Measurements from ENCODE around the gene ZFPM1. TPM values are rescaled to one million over a fixed set of nuclear protein-coding genes. Genes with fewer than 3 reads are reported as not detected.

The ZFPM1 gene
- polyA plus RNA-seq, 1 of the 3 experiments (the other 2 are of a cell fraction), result 1.2 TPM

DNA sequence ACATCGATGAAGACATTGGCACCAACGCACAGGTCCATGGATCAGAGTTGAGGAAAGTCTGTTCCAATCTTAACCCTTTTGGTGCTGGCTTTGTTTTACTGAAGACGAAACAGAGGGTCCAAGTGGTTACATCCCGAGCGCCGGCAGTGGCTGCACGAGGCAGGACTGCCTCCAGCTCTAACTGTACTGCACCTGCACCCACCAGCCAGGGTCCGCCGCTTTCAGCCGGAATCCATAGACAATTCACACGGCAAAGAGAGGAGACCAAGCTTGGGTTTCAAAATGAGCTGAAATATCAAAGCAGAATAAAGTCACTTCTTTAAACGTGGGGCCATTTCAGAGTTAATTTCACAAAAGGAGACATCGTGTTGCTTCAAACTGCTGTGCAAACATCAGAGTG, 95.9 kb downstream of the ZFPM1 start:
- H4K20me1 ChIP-seq (ENCODE audit: insufficient read depth), result no peaks in the 10 kb centered on the region
- no peaks in the 10 kb centered on the region for H3F3A ChIP-seq (replicated peaks; ENCODE audit: insufficient read depth)
- POLR2A ChIA-PET, result no interaction called here
- H3K27me3 ChIP-seq (ENCODE audit: insufficient read depth), result peaks cover 31% of the 10 kb centered on the region
- H3K36me3 ChIP-seq (replicated peaks in 1 of 2; ENCODE audit: control insufficient read depth in 1 of 2, insufficient read depth in 2 of 2, low read length in 1 of 2), result no peaks in the 10 kb centered on the region
- no peak overlapping the region for H3K9ac ChIP-seq
- H2AFZ ChIP-seq (ENCODE audit: low read depth), result no peak overlapping the region
- no peaks in the 10 kb centered on the region for H3K9me3 ChIP-seq
- H3K9me2 ChIP-seq, result no peaks in the 10 kb centered on the region
- H3K79me2 ChIP-seq (ENCODE audit: insufficient read depth), result no peaks in the 10 kb centered on the region
- TF ChIP-seq ELF1 (IDR thresholded peaks at IDR 0.05) (no peak), CHD2 (IDR thresholded peaks at IDR 0.05; ENCODE audit: low read length, partially characterized antibody) (no peak), GABPA (IDR thresholded peaks at IDR 0.05; ENCODE audit: low read depth) (no peak), MXI1 (IDR thresholded peaks at IDR 0.05; ENCODE audit: low read depth, low read length) (no peak), TCF12 (IDR thresholded peaks at IDR 0.05) (no peak), SIN3A (IDR thresholded peaks at IDR 0.05; ENCODE audit: borderline replicate concordance, low read depth, low read length) (no peak), EZH2phosphoT487 (IDR thresholded peaks at IDR 0.05; ENCODE audit: borderline replicate concordance, low read depth) (no peak), RCOR1 (IDR thresholded peaks at IDR 0.05; ENCODE audit: low read length) (no peak), GATA2 (CRISPR knock-in tag; IDR thresholded peaks at IDR 0.05) (no peak), POLR2AphosphoS5 (IDR thresholded peaks at IDR 0.05; ENCODE audit: low read depth, low read length) (no peak), EP300 (IDR thresholded peaks at IDR 0.05; ENCODE audit: borderline replicate concordance in 1 of 2, low read depth in 1 of 2, low read length in 1 of 2) (no peak), FOXJ3 (CRISPR knock-in tag; IDR thresholded peaks at IDR 0.05) (no peak), MEF2A (IDR thresholded peaks at IDR 0.05; ENCODE audit: borderline replicate concordance, low read depth) (no peak), JUND (IDR thresholded peaks at IDR 0.05) (no peak)
- TF ChIP-seq, protein P1, sequence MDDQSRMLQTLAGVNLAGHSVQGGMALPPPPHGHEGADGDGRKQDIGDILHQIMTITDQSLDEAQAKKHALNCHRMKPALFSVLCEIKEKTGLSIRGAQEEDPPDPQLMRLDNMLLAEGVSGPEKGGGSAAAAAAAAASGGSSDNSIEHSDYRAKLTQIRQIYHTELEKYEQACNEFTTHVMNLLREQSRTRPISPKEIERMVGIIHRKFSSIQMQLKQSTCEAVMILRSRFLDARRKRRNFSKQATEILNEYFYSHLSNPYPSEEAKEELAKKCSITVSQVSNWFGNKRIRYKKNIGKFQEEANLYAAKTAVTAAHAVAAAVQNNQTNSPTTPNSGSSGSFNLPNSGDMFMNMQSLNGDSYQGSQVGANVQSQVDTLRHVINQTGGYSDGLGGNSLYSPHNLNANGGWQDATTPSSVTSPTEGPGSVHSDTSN (IDR thresholded peaks at IDR 0.05), result no peak
- TF ChIP-seq, protein P2, sequence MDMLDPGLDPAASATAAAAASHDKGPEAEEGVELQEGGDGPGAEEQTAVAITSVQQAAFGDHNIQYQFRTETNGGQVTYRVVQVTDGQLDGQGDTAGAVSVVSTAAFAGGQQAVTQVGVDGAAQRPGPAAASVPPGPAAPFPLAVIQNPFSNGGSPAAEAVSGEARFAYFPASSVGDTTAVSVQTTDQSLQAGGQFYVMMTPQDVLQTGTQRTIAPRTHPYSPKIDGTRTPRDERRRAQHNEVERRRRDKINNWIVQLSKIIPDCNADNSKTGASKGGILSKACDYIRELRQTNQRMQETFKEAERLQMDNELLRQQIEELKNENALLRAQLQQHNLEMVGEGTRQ (IDR thresholded peaks at IDR 0.05; ENCODE audit: borderline replicate concordance, low read depth, low read length), result no peak
- TF ChIP-seq, protein P3, sequence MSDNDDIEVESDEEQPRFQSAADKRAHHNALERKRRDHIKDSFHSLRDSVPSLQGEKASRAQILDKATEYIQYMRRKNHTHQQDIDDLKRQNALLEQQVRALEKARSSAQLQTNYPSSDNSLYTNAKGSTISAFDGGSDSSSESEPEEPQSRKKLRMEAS (IDR thresholded peaks at IDR 0.05; ENCODE audit: low read depth), result no peak
- DNase-seq, result peak; percentile 7
- CTCF ChIA-PET, result interaction anchor here (1.7 to 2.7 kb wide), 2 partner anchors 10 to 13 kb away, joined by 4 to 10 read pairs; no protein-coding TSS in a partner anchor
- H3K27ac ChIP-seq (ENCODE audit: low read depth in 2 of 2, low read length in 1 of 2), result no peak overlapping the region
- H3K4me3 ChIP-seq (ENCODE audit: low read depth in 2 of 2, low read length in 1 of 2), result no peak overlapping the region
- H3K4me1 ChIP-seq (ENCODE audit: control insufficient read depth in 1 of 2, insufficient read depth in 2 of 2, low read depth in 1 of 2, low read length in 1 of 2), result peaks cover 0 to 3% of the 10 kb centered on the region in 2 experiments; a peak in 1 of 4 replicates
- no peak overlapping the region for H3K4me2 ChIP-seq
- WGBS (ENCODE audit: low lambda C conversion rate), result 81% methylated on average over 9 of the region's 13 CpGs

DNA sequence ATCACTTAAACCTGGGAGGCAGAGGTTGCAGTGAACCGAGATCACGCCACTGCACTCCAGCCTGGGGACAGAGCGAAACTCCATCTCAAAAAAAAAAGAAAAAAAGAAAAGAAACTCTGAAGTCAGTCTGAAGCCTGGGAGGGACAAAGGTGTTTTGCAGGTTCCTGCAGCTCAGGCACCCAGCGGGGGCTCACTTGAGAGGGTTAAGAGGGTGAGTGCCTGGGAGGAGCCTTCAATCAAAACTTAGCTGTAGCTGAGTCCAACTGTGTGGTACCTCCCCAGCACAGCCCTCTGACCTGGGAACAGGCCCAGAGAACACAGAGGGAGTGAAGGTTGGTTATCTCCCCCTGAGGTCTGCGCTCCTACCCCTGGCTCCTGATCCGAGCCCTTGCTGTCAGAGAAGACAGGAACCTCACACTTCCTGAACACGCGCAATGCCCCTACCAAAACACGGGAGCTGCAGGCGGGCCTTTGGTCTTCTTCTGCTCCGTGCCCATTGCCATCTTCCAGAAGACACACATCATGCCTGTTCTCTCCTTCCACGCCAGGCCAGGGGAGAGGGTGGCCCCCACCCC, 96.7 kb downstream of the ZFPM1 start:
- Histone ChIP-seq H3F3A (replicated peaks; ENCODE audit: insufficient read depth) (no peaks in the 10 kb centered on the region), H3K9ac (no peak overlapping the region), H3K4me3 (ENCODE audit: low read depth in 2 of 2, low read length in 1 of 2) (no peak overlapping the region), H3K79me2 (ENCODE audit: insufficient read depth) (no peaks in the 10 kb centered on the region), H3K9me2 (no peaks in the 10 kb centered on the region), H2AFZ (ENCODE audit: low read depth) (no peak overlapping the region), H3K27me3 (ENCODE audit: insufficient read depth) (peaks cover 31% of the 10 kb centered on the region), H4K20me1 (ENCODE audit: insufficient read depth) (no peaks in the 10 kb centered on the region), H3K9me3 (no peaks in the 10 kb centered on the region), H3K36me3 (replicated peaks in 1 of 2; ENCODE audit: control insufficient read depth in 1 of 2, insufficient read depth in 2 of 2, low read length in 1 of 2) (no peaks in the 10 kb centered on the region), H3K27ac (ENCODE audit: low read depth in 2 of 2, low read length in 1 of 2) (no peak overlapping the region), H3K4me2 (no peak overlapping the region), H3K4me1 (ENCODE audit: control insufficient read depth in 1 of 2, insufficient read depth in 2 of 2, low read depth in 1 of 2, low read length in 1 of 2) (peaks cover 0 to 3% of the 10 kb centered on the region in 2 experiments; a peak in 1 of 4 replicates)
- 78% methylated on average over 9 of the region's 12 CpGs for WGBS (ENCODE audit: low lambda C conversion rate)
- POLR2A ChIA-PET, result no interaction called here
- DNase-seq, result peak; percentile 16
- CTCF ChIA-PET, result interaction anchor here (1.3 to 2.7 kb wide), 3 partner anchors 9 to 13 kb away, joined by 4 to 10 read pairs (median 4); no protein-coding TSS in a partner anchor
- TF ChIP-seq SIN3A (IDR thresholded peaks at IDR 0.05; ENCODE audit: borderline replicate concordance, low read depth, low read length), result no peak
- TF ChIP-seq, protein P4, sequence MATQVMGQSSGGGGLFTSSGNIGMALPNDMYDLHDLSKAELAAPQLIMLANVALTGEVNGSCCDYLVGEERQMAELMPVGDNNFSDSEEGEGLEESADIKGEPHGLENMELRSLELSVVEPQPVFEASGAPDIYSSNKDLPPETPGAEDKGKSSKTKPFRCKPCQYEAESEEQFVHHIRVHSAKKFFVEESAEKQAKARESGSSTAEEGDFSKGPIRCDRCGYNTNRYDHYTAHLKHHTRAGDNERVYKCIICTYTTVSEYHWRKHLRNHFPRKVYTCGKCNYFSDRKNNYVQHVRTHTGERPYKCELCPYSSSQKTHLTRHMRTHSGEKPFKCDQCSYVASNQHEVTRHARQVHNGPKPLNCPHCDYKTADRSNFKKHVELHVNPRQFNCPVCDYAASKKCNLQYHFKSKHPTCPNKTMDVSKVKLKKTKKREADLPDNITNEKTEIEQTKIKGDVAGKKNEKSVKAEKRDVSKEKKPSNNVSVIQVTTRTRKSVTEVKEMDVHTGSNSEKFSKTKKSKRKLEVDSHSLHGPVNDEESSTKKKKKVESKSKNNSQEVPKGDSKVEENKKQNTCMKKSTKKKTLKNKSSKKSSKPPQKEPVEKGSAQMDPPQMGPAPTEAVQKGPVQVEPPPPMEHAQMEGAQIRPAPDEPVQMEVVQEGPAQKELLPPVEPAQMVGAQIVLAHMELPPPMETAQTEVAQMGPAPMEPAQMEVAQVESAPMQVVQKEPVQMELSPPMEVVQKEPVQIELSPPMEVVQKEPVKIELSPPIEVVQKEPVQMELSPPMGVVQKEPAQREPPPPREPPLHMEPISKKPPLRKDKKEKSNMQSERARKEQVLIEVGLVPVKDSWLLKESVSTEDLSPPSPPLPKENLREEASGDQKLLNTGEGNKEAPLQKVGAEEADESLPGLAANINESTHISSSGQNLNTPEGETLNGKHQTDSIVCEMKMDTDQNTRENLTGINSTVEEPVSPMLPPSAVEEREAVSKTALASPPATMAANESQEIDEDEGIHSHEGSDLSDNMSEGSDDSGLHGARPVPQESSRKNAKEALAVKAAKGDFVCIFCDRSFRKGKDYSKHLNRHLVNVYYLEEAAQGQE (IDR thresholded peaks at IDR 0.05; ENCODE audit: low read depth, low read length), result no peak
- no peak for TF ChIP-seq TEAD4 (IDR thresholded peaks at IDR 0.05; ENCODE audit: borderline replicate concordance, insufficient read depth)
- no peak for TF ChIP-seq FOXJ3 (CRISPR knock-in tag; IDR thresholded peaks at IDR 0.05)
- TF ChIP-seq, protein P5, sequence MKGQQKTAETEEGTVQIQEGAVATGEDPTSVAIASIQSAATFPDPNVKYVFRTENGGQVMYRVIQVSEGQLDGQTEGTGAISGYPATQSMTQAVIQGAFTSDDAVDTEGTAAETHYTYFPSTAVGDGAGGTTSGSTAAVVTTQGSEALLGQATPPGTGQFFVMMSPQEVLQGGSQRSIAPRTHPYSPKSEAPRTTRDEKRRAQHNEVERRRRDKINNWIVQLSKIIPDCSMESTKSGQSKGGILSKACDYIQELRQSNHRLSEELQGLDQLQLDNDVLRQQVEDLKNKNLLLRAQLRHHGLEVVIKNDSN (IDR thresholded peaks at IDR 0.05; ENCODE audit: borderline replicate concordance, low read depth), result no peak

Measured in SK-N-SH (cell line).